CD4-positive, alpha-beta T cell treated with Interleukin-21 for 1 hour (primary cell): ENCODE measurements around the gene MSH3.
"Not testable (repeated sequence)": the region's sequence is repeated elsewhere in the genome, so short reads cannot be mapped to it uniquely, and the experiment has no call there.

Experiments used
- DNase-seq: peaks from one replicate; pipeline ENCODE4 v3.0.0-alpha.2; 2020

The MSH3 gene

GRCh38 chr5:80759866-80760577, 105.6 kb downstream of the MSH3 start:
- DNase-seq: no peak

GRCh38 chr5:80760680-80761079, 106.2 kb downstream of the MSH3 start:
- DNase-seq: no peak

GRCh38 chr5:80761176-80761575, 106.7 kb downstream of the MSH3 start:
- no peak for DNase-seq

- no peak for DNase-seq
Observed at GRCh38 chr5:80761966-80762365, 107.5 kb downstream of the MSH3 start.

- no peak for DNase-seq
Observed at GRCh38 chr5:80762573-80762972, 108.1 kb downstream of the MSH3 start.

GRCh38 chr5:80763211-80763610, 108.8 kb downstream of the MSH3 start:
- DNase-seq: no peak

- DNase-seq: no peak
Observed at GRCh38 chr5:80763873-80764647, 109.6 kb downstream of the MSH3 start.

GRCh38 chr5:80764786-80765185, 110.3 kb downstream of the MSH3 start:
- no peak for DNase-seq

GRCh38 chr5:80777347-80778287, 123.2 kb downstream of the MSH3 start:
- DNase-seq: peak; percentile 23

- no peak for DNase-seq
Observed at GRCh38 chr5:80780024-80780423, 125.6 kb downstream of the MSH3 start.

GRCh38 chr5:80780761-80781285, 126.4 kb downstream of the MSH3 start:
- no peak for DNase-seq

GRCh38 chr5:80781356-80781755, 126.9 kb downstream of the MSH3 start:
- DNase-seq: no peak

- DNase-seq: no peak
Observed at GRCh38 chr5:80782626-80783025, 128.2 kb downstream of the MSH3 start.

- not testable (repeated sequence) for DNase-seq
Observed at GRCh38 chr5:80783751-80784150, 129.3 kb downstream of the MSH3 start.

- no peak for DNase-seq
Observed at GRCh38 chr5:80784451-80784850, 130.0 kb downstream of the MSH3 start.

- not testable (repeated sequence) for DNase-seq
Observed at GRCh38 chr5:80789319-80790016, 135.0 kb downstream of the MSH3 start.

GRCh38 chr5:80790698-80791097, 136.2 kb downstream of the MSH3 start:
- DNase-seq: no peak

- DNase-seq: no peak
Observed at GRCh38 chr5:80793354-80793753, 138.9 kb downstream of the MSH3 start.

- DNase-seq: no peak
Observed at GRCh38 chr5:80796846-80797245, 142.4 kb downstream of the MSH3 start.

GRCh38 chr5:80797428-80798024, 143.1 kb downstream of the MSH3 start:
- DNase-seq: no peak

GRCh38 chr5:80798166-80798565, 143.7 kb downstream of the MSH3 start:
- no peak for DNase-seq

GRCh38 chr5:80798633-80799032, 144.2 kb downstream of the MSH3 start:
- DNase-seq: no peak
